ENCODE data around the gene CDKN1C. TPM values are rescaled to one million over a fixed set of nuclear protein-coding genes. Genes with fewer than 3 reads are reported as not detected.
A peak's percentile ranks its signal among the peaks of the same experiment; 100 is the strongest.

The CDKN1C gene
- polyA plus RNA-seq, 2 donors, result 12.1 to 27.5 TPM

- peak overlapping the region in 1 of 2 donors; percentile 34 for H3K27ac ChIP-seq (ENCODE audit: low read depth in 2 of 2, low read length in 1 of 2)
- no peak overlapping the region for H3K4me3 ChIP-seq (ENCODE audit: low read depth in 1 of 2, low read length in 2 of 2)
- no peaks in the 10 kb centered on the region for H3K27me3 ChIP-seq (ENCODE audit: control insufficient read depth in 1 of 2, insufficient read depth in 2 of 2, low read length in 2 of 2)
- H3K4me1 ChIP-seq (ENCODE audit: control insufficient read depth in 2 of 2, insufficient read depth in 2 of 2, low read length in 1 of 2), result peaks cover 0 to 3% of the 10 kb centered on the region in 2 donors
- no peaks in the 10 kb centered on the region for H3K36me3 ChIP-seq (ENCODE audit: control insufficient read depth in 2 of 2, insufficient read depth in 2 of 2, low read length in 1 of 2)
- no peaks in the 10 kb centered on the region for H3K9me3 ChIP-seq (ENCODE audit: control insufficient read depth in 2 of 2, insufficient read depth in 1 of 2, low read depth in 1 of 2, low read length in 1 of 2)
- 74 to 76% methylated on average over 23 of the region's 23 CpGs for WGBS, 2 donors
Observed at GRCh38 chr11:2836315-2837095, 49.1 kb downstream of the CDKN1C start.

- WGBS, 2 donors, result 89 to 92% methylated on average over 17 of the region's 17 CpGs
- Histone ChIP-seq H3K27ac (ENCODE audit: low read depth in 2 of 2, low read length in 1 of 2) (no peak overlapping the region), H3K36me3 (ENCODE audit: control insufficient read depth in 2 of 2, insufficient read depth in 2 of 2, low read length in 1 of 2) (no peaks in the 10 kb centered on the region), H3K27me3 (ENCODE audit: control insufficient read depth in 1 of 2, insufficient read depth in 2 of 2, low read length in 2 of 2) (no peaks in the 10 kb centered on the region), H3K4me1 (ENCODE audit: control insufficient read depth in 2 of 2, insufficient read depth in 2 of 2, low read length in 1 of 2) (peaks cover 0 to 3% of the 10 kb centered on the region in 2 donors), H3K4me3 (ENCODE audit: low read depth in 1 of 2, low read length in 2 of 2) (no peak overlapping the region), H3K9me3 (ENCODE audit: control insufficient read depth in 2 of 2, insufficient read depth in 1 of 2, low read depth in 1 of 2, low read length in 1 of 2) (no peaks in the 10 kb centered on the region)
Observed at GRCh38 chr11:2835751-2836150, 49.8 kb downstream of the CDKN1C start.

DNA sequence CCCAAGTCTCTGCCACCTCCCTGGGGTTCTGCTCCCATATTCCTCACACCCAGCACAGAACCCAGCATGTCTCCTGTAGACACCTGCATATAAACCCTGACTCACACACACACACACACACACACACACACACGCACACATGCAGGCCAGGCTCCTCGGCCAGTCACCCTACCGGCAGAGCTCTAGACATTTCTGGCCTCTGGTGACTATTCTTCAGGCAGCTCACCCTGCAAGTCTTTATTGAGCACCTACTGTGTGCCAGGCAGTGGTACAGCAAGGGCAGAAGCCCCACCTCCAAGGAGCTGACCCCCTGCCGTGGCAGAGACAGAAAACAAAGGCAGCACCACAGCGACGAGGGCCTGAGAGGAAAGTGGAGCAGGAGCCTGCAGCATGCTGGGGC, 50.3 kb downstream of the CDKN1C start:
- Histone ChIP-seq H3K4me3 (ENCODE audit: low read depth in 1 of 2, low read length in 2 of 2) (no peak overlapping the region), H3K27me3 (ENCODE audit: control insufficient read depth in 1 of 2, insufficient read depth in 2 of 2, low read length in 2 of 2) (no peaks in the 10 kb centered on the region), H3K36me3 (ENCODE audit: control insufficient read depth in 2 of 2, insufficient read depth in 2 of 2, low read length in 1 of 2) (no peaks in the 10 kb centered on the region), H3K27ac (ENCODE audit: low read depth in 2 of 2, low read length in 1 of 2) (no peak overlapping the region), H3K9me3 (ENCODE audit: control insufficient read depth in 2 of 2, insufficient read depth in 1 of 2, low read depth in 1 of 2, low read length in 1 of 2) (no peaks in the 10 kb centered on the region), H3K4me1 (ENCODE audit: control insufficient read depth in 2 of 2, insufficient read depth in 2 of 2, low read length in 1 of 2) (peaks cover 0 to 3% of the 10 kb centered on the region in 2 donors)
- 71 to 85% methylated on average over 6 of the region's 6 CpGs for WGBS, 2 donors

GRCh38 chr11:2834503-2835273, 50.9 kb downstream of the CDKN1C start:
- no peak overlapping the region for H3K4me3 ChIP-seq (ENCODE audit: low read depth in 1 of 2, low read length in 2 of 2)
- 79 to 80% methylated on average over 16 of the region's 16 CpGs for WGBS, 2 donors
- H3K27ac ChIP-seq (ENCODE audit: low read depth in 2 of 2, low read length in 1 of 2), result no peak overlapping the region
- H3K27me3 ChIP-seq (ENCODE audit: control insufficient read depth in 1 of 2, insufficient read depth in 2 of 2, low read length in 2 of 2), result no peaks in the 10 kb centered on the region
- H3K9me3 ChIP-seq (ENCODE audit: control insufficient read depth in 2 of 2, insufficient read depth in 1 of 2, low read depth in 1 of 2, low read length in 1 of 2), result peaks cover 0 to 3% of the 10 kb centered on the region in 2 donors
- H3K4me1 ChIP-seq (ENCODE audit: control insufficient read depth in 2 of 2, insufficient read depth in 2 of 2, low read length in 1 of 2), result peaks cover 0 to 3% of the 10 kb centered on the region in 2 donors
- H3K36me3 ChIP-seq (ENCODE audit: control insufficient read depth in 2 of 2, insufficient read depth in 2 of 2, low read length in 1 of 2), result no peaks in the 10 kb centered on the region

DNA sequence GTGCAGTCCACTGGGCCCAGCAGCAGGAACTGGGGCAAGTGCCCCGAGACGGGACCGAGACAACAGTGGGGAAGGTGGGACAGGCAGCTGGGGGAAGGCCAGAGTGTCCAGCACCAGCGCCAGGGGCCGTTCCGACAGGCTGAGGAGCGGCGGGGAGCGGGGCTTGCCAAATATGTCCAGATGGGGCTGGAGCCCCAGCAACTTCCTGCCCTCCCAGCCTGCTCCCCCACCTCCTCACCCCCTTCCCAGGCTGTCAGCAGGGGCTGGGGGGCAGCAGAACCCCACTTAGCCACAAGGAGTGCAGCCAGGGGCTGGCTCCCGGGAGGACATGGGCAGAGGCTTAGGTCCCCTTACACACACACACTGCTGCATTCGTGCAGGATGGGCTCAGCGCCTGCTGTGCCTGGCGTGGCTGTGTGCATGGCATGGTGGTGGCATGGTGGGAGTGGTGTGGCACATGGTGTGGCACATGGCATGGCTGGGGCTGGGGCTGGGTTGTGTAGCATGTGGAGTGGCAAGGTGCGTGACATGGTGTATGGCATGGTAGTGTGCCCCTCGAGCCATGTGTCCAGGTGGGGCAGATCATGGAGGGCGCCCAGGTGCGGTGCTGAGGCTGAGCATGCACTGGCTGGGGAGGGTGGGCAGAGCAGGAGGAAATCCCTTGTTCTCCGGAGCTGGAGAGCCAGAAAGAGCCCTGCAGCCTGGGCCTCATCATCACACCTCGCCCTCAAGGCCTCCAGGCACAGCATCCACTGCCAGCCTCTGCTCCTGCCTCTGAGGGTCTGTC, 51.7 kb downstream of the CDKN1C start:
- Histone ChIP-seq H3K36me3 (ENCODE audit: control insufficient read depth in 2 of 2, insufficient read depth in 2 of 2, low read length in 1 of 2) (no peaks in the 10 kb centered on the region), H3K27me3 (ENCODE audit: control insufficient read depth in 1 of 2, insufficient read depth in 2 of 2, low read length in 2 of 2) (no peaks in the 10 kb centered on the region), H3K9me3 (ENCODE audit: control insufficient read depth in 2 of 2, insufficient read depth in 1 of 2, low read depth in 1 of 2, low read length in 1 of 2) (peaks cover 0 to 3% of the 10 kb centered on the region in 2 donors), H3K27ac (ENCODE audit: low read depth in 2 of 2, low read length in 1 of 2) (no peak overlapping the region), H3K4me1 (ENCODE audit: control insufficient read depth in 2 of 2, insufficient read depth in 2 of 2, low read length in 1 of 2) (peaks cover 0 to 3% of the 10 kb centered on the region in 2 donors), H3K4me3 (ENCODE audit: low read depth in 1 of 2, low read length in 2 of 2) (no peak overlapping the region)
- 91 to 92% methylated on average over 19 of the region's 19 CpGs for WGBS, 2 donors

Other genes starting within 250 kb of the CDKN1C start
- under 1 TPM; 0.04 to 0.51 TPM for gene KCNQ1OT1, start 185.8 kb downstream of the CDKN1C start, polyA plus RNA-seq
- 10 to 100 TPM; 19.6 to 61.7 TPM for gene PHLDA2, start 43.6 kb upstream of the CDKN1C start, polyA plus RNA-seq
- gene NAP1L4, start 106.6 kb upstream of the CDKN1C start, polyA plus RNA-seq, result 10 to 100 TPM; 66.0 to 68.6 TPM
- 10 to 100 TPM; 22.8 to 29.0 TPM for gene CARS1, start 171.6 kb upstream of the CDKN1C start, polyA plus RNA-seq

Measured in esophagus (tissue), 2 donors.